Neuronal stem cell (in vitro differentiated cells): ENCODE measurements around the gene ERCC3.

Source experiments
- DNase-seq: peaks from one replicate; pipeline ENCODE4 v3.0.0-alpha.2; 2013; ENCODE audit warnings: low spot score
- H2AFZ ChIP-seq: one replicate; pipeline ENCODE4 v1.6.1; 2013; ENCODE audit warnings: mild to moderate bottlenecking, low read length, inconsistent platforms
- H2AK5ac ChIP-seq: 2 replicates; pipeline ENCODE4 v1.6.1; 2013; ENCODE audit warnings: low read depth, mild to moderate bottlenecking, inconsistent platforms, low read length, moderate library complexity, mixed read lengths
- H2BK120ac ChIP-seq: 2 replicates; pipeline ENCODE4 v1.6.1; 2013; ENCODE audit warnings: low read depth, mild to moderate bottlenecking, inconsistent platforms, low read length, moderate library complexity, mixed read lengths
- H2BK12ac ChIP-seq: one replicate; pipeline ENCODE4 v1.6.1; 2013; ENCODE audit warnings: low read length, inconsistent platforms
- H2BK15ac ChIP-seq: 2 replicates; pipeline ENCODE4 v1.6.1; 2013; ENCODE audit warnings: mild to moderate bottlenecking, low read length, inconsistent platforms, mixed read lengths
- H2BK5ac ChIP-seq: one replicate; pipeline ENCODE4 v1.6.1; 2013; ENCODE audit warnings: inconsistent platforms, mild to moderate bottlenecking, low read length, moderate library complexity
- H3K14ac ChIP-seq: one replicate; pipeline ENCODE4 v1.6.1; 2013; ENCODE audit warnings: low read length, inconsistent platforms
- H3K18ac ChIP-seq: 2 replicates; pipeline ENCODE4 v1.6.1; 2013; ENCODE audit warnings: low read length, inconsistent platforms
- H3K23ac ChIP-seq: 2 replicates; pipeline ENCODE4 v1.6.1; 2013; ENCODE audit warnings: low read depth, mild to moderate bottlenecking, mixed read lengths, low read length, inconsistent platforms; ENCODE audit not compliant: poor library complexity
- H3K27ac ChIP-seq: replicated peaks from 3 replicates; pipeline ENCODE4 v1.5.1; 2013; ENCODE audit warnings: low read length, inconsistent platforms
- H3K27me3 ChIP-seq, 3 experiments: 2 replicates each; pipeline ENCODE4 v1.6.1; 2013; ENCODE audit warnings: low read length in 3 of 3, mild to moderate bottlenecking in 2 of 3, inconsistent platforms in 1 of 3, low read depth in 1 of 3, mixed read lengths in 1 of 3, moderate library complexity in 1 of 3; ENCODE audit not compliant: control insufficient read depth in 3 of 3, insufficient read depth in 3 of 3
- H3K36me3 ChIP-seq, 2 donors: replicated peaks in 1 of 2; 2 replicates each; pipeline ENCODE4 v1.6.1; 2013; ENCODE audit warnings: low read length in 2 of 2; ENCODE audit not compliant: control insufficient read depth in 2 of 2, insufficient read depth in 2 of 2
- H3K4ac ChIP-seq: 2 replicates; pipeline ENCODE4 v1.6.1; 2013; ENCODE audit warnings: inconsistent platforms, mild to moderate bottlenecking, low read length, moderate library complexity
- H3K4me1 ChIP-seq, 2 donors: 1 replicate in 1 of 2; 2 replicates in 1 of 2; pipeline ENCODE4 v1.6.1; 2013; ENCODE audit warnings: low read length in 2 of 2, low read depth in 1 of 2; ENCODE audit not compliant: control insufficient read depth in 2 of 2, insufficient read depth in 1 of 2
- H3K4me2 ChIP-seq: one replicate; pipeline ENCODE4 v1.6.1; 2013; ENCODE audit warnings: mild to moderate bottlenecking, low read length, inconsistent platforms; ENCODE audit not compliant: insufficient read depth, poor library complexity, severe bottlenecking
- H3K4me3 ChIP-seq, 2 donors: 2 replicates each; pipeline ENCODE4 v1.5.1; 2013; ENCODE audit warnings: low read length in 2 of 2, mild to moderate bottlenecking in 2 of 2, inconsistent platforms in 1 of 2, moderate library complexity in 1 of 2
- H3K79me1 ChIP-seq: one replicate; pipeline ENCODE4 v1.6.1; 2013; ENCODE audit warnings: low read depth, mild to moderate bottlenecking, inconsistent platforms, low read length, moderate library complexity
- H3K9ac ChIP-seq: one replicate; pipeline ENCODE4 v1.6.1; 2013; ENCODE audit warnings: mild to moderate bottlenecking, low read depth, low read length, inconsistent platforms; ENCODE audit not compliant: poor library complexity
- H3K9me3 ChIP-seq, 2 donors: replicated peaks in 1 of 2; 2 replicates each; pipeline versions ENCODE3 to v1.6.1; 2013; ENCODE audit warnings: low read length in 2 of 2, mild to moderate bottlenecking in 2 of 2, inconsistent platforms in 1 of 2, low read depth in 1 of 2, mixed read lengths in 1 of 2, moderate library complexity in 1 of 2; ENCODE audit not compliant: control insufficient read depth in 2 of 2, insufficient read depth in 1 of 2
- H4K8ac ChIP-seq: one replicate; pipeline ENCODE4 v1.6.1; 2013; ENCODE audit warnings: low read depth, mild to moderate bottlenecking, inconsistent platforms, low read length, moderate library complexity
- H4K91ac ChIP-seq: one replicate; pipeline ENCODE4 v1.6.1; 2013; ENCODE audit warnings: low read length, low read depth, mild to moderate bottlenecking, inconsistent platforms; ENCODE audit not compliant: poor library complexity
- WGBS, 2 donors: extraction: QIAGEN DNeasy Blood & Tissue Kit; methylation state at CpG; one replicate each; pipeline ENCODE4 v1.1.7; 2013; ENCODE audit warnings: missing lambda C conversion rate in 2 of 2, mixed read lengths in 1 of 2; ENCODE audit not compliant: insufficient read length in 2 of 2, insufficient replicate concordance in 1 of 2; ENCODE audit errors: extremely low coverage in 2 of 2; 5-methylcytosine and 5-hydroxymethylcytosine counted together

Gene ERCC3

GRCh38 chr2:127220102-127220767 is 73.7 kb downstream of the ERCC3 start, which contains the start of gene CYP27C1:
TSS of gene CYP27C1 (minus strand) at chr2:127220299. CDS start at chr2:127220270, 29 bp downstream.
- Histone ChIP-seq H4K91ac (peak within 1 kb of the TSS; percentile 83), H2AFZ (peak within 1 kb of the TSS; percentile 85), H3K18ac (peak within 1 kb of the TSS; percentile 100), H2BK12ac (no peak within 1 kb of the TSS), H2BK120ac (peak within 1 kb of the TSS; percentile 82), H3K9me3 (no peaks in the 10 kb centered on the region), H3K27ac (peak within 1 kb of the TSS; percentile 88), H3K4me2 (peak within 1 kb of the TSS; percentile 94), H3K4ac (no peak within 1 kb of the TSS), H2AK5ac (peak within 1 kb of the TSS; percentile 92), H3K27me3 (no peaks in the 10 kb centered on the region), H4K8ac (no peak within 1 kb of the TSS), H3K79me1 (no peaks in the 10 kb centered on the region), H2BK5ac (peak within 1 kb of the TSS; percentile 99), H3K4me3 (peak within 1 kb of the TSS; percentile 62 to 92), H3K36me3 (no peaks in the 10 kb centered on the region), H3K14ac (peak within 1 kb of the TSS; percentile 31), H3K23ac (peak within 1 kb of the TSS; percentile 89), H3K9ac (peak within 1 kb of the TSS; percentile 92), H2BK15ac (peak within 1 kb of the TSS; percentile 97), H3K4me1 (peaks cover 3 to 5% of the 10 kb centered on the region in 2 donors)
- no CpG with 5 or more reads among the region's 43 CpGs for WGBS, 2 donors
- DNase-seq: peak; percentile 44

GRCh38 chr2:127219171-127220070 is 74.5 kb downstream of the ERCC3 start:
- peak overlapping the region; percentile 100 for H3K18ac ChIP-seq
- whole genome bisulfite sequencing, 2 donors: no CpG with 5 or more reads among the region's 71 CpGs
- H2BK5ac ChIP-seq: peak overlapping the region; percentile 99
- DNase-seq: peak; percentile 45
- H2BK120ac ChIP-seq: peak overlapping the region; percentile 78
- peak overlapping the region; percentile 62 to 92 for H3K4me3 ChIP-seq
- no peak overlapping the region for H4K8ac ChIP-seq
- peak overlapping the region; percentile 89 for H3K23ac ChIP-seq
- H4K91ac ChIP-seq: peak overlapping the region; percentile 83
- peak overlapping the region; percentile 94 for H3K4me2 ChIP-seq
- H3K4ac ChIP-seq: no peak overlapping the region
- peak overlapping the region; percentile 85 for H2AFZ ChIP-seq
- peak overlapping the region; percentile 88 for H3K27ac ChIP-seq
- H3K4me1 ChIP-seq: peaks cover 3 to 5% of the 10 kb centered on the region in 2 donors
- H3K14ac ChIP-seq: peak overlapping the region; percentile 31
- peak overlapping the region; percentile 92 for H3K9ac ChIP-seq
- H3K36me3 ChIP-seq: no peaks in the 10 kb centered on the region
- H2BK12ac ChIP-seq: no peak overlapping the region
- H3K79me1 ChIP-seq: no peaks in the 10 kb centered on the region
- peak overlapping the region; percentile 92 for H2AK5ac ChIP-seq
- no peaks in the 10 kb centered on the region for H3K9me3 ChIP-seq
- H3K27me3 ChIP-seq: no peaks in the 10 kb centered on the region
- peak overlapping the region; percentile 97 for H2BK15ac ChIP-seq

- Histone ChIP-seq H3K27me3 (no peaks in the 10 kb centered on the region), H2BK5ac (peak overlapping the region; percentile 60), H3K36me3 (no peaks in the 10 kb centered on the region), H2BK12ac (no peak overlapping the region), H3K79me1 (no peaks in the 10 kb centered on the region), H2BK15ac (peak overlapping the region; percentile 97), H3K9me3 (no peaks in the 10 kb centered on the region), H3K23ac (peak overlapping the region; percentile 89), H4K8ac (no peak overlapping the region), H3K9ac (peak overlapping the region; percentile 92), H3K4me3 (peak overlapping the region; percentile 62 to 92), H3K18ac (peak overlapping the region; percentile 100), H3K14ac (peak overlapping the region; percentile 31), H2AK5ac (peak overlapping the region; percentile 92), H2BK120ac (no peak overlapping the region), H3K4me1 (peaks cover 3 to 5% of the 10 kb centered on the region in 2 donors), H3K4me2 (peak overlapping the region; percentile 94), H3K27ac (no peak overlapping the region), H3K4ac (no peak overlapping the region), H2AFZ (peak overlapping the region; percentile 85), H4K91ac (no peak overlapping the region)
- no CpG with 5 or more reads among the region's 35 CpGs for WGBS, 2 donors
- no peak for DNase-seq
Observed at GRCh38 chr2:127218812-127219170, 75.2 kb downstream of the ERCC3 start.
